Pancreas (tissue), 10 donors: Measurements from ENCODE around the gene ATP8A2. TPM values are rescaled to one million over a fixed set of nuclear protein-coding genes. Genes with fewer than 3 reads are reported as not detected.

Source experiments
- ATAC-seq, 4 donors: fragments of 200-7000 bp; cut with Tn5 transposase; one replicate each; pipeline versions ENCODE4 v1.8.0 to v1.9.1; 2020; ENCODE audit warnings: mild to moderate bottlenecking in 4 of 4, moderate library complexity in 4 of 4
- DNase-seq, 6 donors: peaks; one replicate each; pipeline ENCODE4 v3.0.0-alpha.2; 2020
- FAIRE-seq: peaks from 2 replicates; lab custom pipeline; 2012; peaks lifted over from hg19 to GRCh38; lab: Jason Lieb, UNC
- H3K27ac ChIP-seq, 4 donors: fragments of 200-600 bp; sonication (generic); 1 replicate in 3 of 4; 2 replicates in 1 of 4; pipeline versions ENCODE4 v1.5.0 to v1.8.0; 2020
- H3K27me3 ChIP-seq, 4 donors: fragments of 200-600 bp; one replicate each; pipeline ENCODE4 v1.8.0; 2021
- H3K36me3 ChIP-seq, 3 donors: fragments of 200-600 bp; sonication (generic) in 1 of 3; one replicate each; pipeline versions ENCODE4 v1.5.0 to v1.8.0; 2020 to 2021
- H3K4me1 ChIP-seq, 3 donors: fragments of 200-600 bp; one replicate each; pipeline ENCODE4 v1.8.0; 2021
- H3K4me3 ChIP-seq, 4 donors: fragments of 200-600 bp; sonication (generic) in 2 of 4; one replicate each; pipeline versions ENCODE4 v1.5.0 to v1.8.0; 2020 to 2021
- H3K9me3 ChIP-seq, 4 donors: fragments of 200-600 bp; one replicate each; pipeline ENCODE4 v1.8.0; 2021
- CTCF ChIP-seq, 4 donors: fragments of 200-600 bp; sonication (generic) in 3 of 4; IDR thresholded peaks; one replicate each; pipeline versions ENCODE4 v1.5.0 to v1.8.0; 2021; ENCODE audit warnings: antibody characterized with exemption in 4 of 4
- whole genome bisulfite sequencing, 2 donors: extraction: QIAGEN DNeasy Blood & Tissue Kit; methylation state at CpG; one replicate each; pipeline ENCODE4 v1.1.7; 2013; 5-methylcytosine and 5-hydroxymethylcytosine counted together
- intact Hi-C, 3 donors: fragments of 100-400 bp; cut with DNase I; formaldehyde crosslinking; loops; one replicate each; pipeline versions ENCODE4 v1.11.1 to v1.14.2; 2022
- polyA plus RNA-seq, 2 donors: library from polyadenylated mRNA; stranded (reverse); fragments of 200-250 nt; gene quantifications; one replicate each; pipeline ENCODE4 v1.2.3, GENCODE V29; 2013
- total RNA-seq, 6 donors: library from RNA; stranded (reverse); fragmentation: NEBNext Ultra II Directional in 4 of 6; extraction: Animal tissue kit (Norgen Biotek cat#: 25700) in 4 of 6; gene quantifications; one replicate each; pipeline versions ENCODE4 v1.2.1 to v1.2.4, GENCODE V29; 2021 to 2023
- donor health status: healthy with polysubstance abuse.
- donor health status: DM: no; HTN: no; CAD: no; lungs with moderate emphysema.
- donor health status: DM: no; HTN: no; CAD: no.
- donor health status: control.
- donor health status: control.
- donor health status: Bipolar disorder and iron deficiency.
- donor health status: DM: yes; HTN: yes; CAD: no.
- donor health status: DM: no; HTN: no; CAD: no.
- donor health status: DM: no; HTN: no; CAD: no.
- donor health status: DM: yes; HTN: yes; CAD: no.

The ATP8A2 gene
- total and polyA plus RNA-seq, 8 donors, result 0.04 to 0.28 (median 0.14) TPM

GRCh38 chr13:25607096-25607495 lies 235.3 kb downstream of the ATP8A2 start:
- no peaks in the 10 kb centered on the region for H3K36me3 ChIP-seq
- WGBS, 2 donors, result 60 to 71% methylated on average over 7 of the region's 7 CpGs
- no peak for FAIRE-seq
- no peaks in the 10 kb centered on the region for H3K27me3 ChIP-seq
- TF ChIP-seq CTCF (IDR thresholded peaks at IDR 0.05), result no peak
- ATAC-seq, result no peak
- DNase-seq, result no peak
- no peak overlapping the region for H3K4me3 ChIP-seq
- no peaks in the 10 kb centered on the region for H3K4me1 ChIP-seq
- no peaks in the 10 kb centered on the region for H3K9me3 ChIP-seq
- intact Hi-C loops, result no loop called here
- no peak overlapping the region for H3K27ac ChIP-seq

GRCh38 chr13:25608181-25608580 lies 236.4 kb downstream of the ATP8A2 start:
- Histone ChIP-seq H3K4me1 (no peaks in the 10 kb centered on the region), H3K4me3 (no peak overlapping the region), H3K27me3 (no peaks in the 10 kb centered on the region), H3K27ac (no peak overlapping the region), H3K9me3 (no peaks in the 10 kb centered on the region), H3K36me3 (no peaks in the 10 kb centered on the region)
- 51 to 59% methylated on average over 2 of the region's 2 CpGs for WGBS, 2 donors
- FAIRE-seq (no peak), ATAC-seq (no peak), DNase-seq (no peak)
- TF ChIP-seq CTCF (IDR thresholded peaks at IDR 0.05), result no peak
- intact Hi-C loops, result no loop called here

GRCh38 chr13:25616674-25617073 lies 244.9 kb downstream of the ATP8A2 start:
- 31 to 50% methylated on average over 1 of the region's 1 CpG for WGBS, 2 donors
- no peak overlapping the region for H3K4me3 ChIP-seq
- no peak for TF ChIP-seq CTCF (IDR thresholded peaks at IDR 0.05)
- H3K9me3 ChIP-seq, result no peaks in the 10 kb centered on the region
- ATAC-seq (no peak), DNase-seq (no peak), FAIRE-seq (no peak)
- no peaks in the 10 kb centered on the region for H3K27me3 ChIP-seq
- H3K4me1 ChIP-seq, result no peaks in the 10 kb centered on the region
- H3K36me3 ChIP-seq, result no peaks in the 10 kb centered on the region
- no peak overlapping the region for H3K27ac ChIP-seq
- intact Hi-C loops, result no loop called here

- Histone ChIP-seq H3K27me3 (no peaks in the 10 kb centered on the region), H3K36me3 (no peaks in the 10 kb centered on the region), H3K27ac (no peak overlapping the region), H3K4me1 (no peaks in the 10 kb centered on the region), H3K4me3 (no peak overlapping the region), H3K9me3 (no peaks in the 10 kb centered on the region)
- no peak for TF ChIP-seq CTCF (IDR thresholded peaks at IDR 0.05)
- intact Hi-C loops, result no loop called here
- no peak for ATAC-seq
- 52 to 72% methylated on average over 5 of the region's 5 CpGs for WGBS, 2 donors
- no peak for DNase-seq
- FAIRE-seq, result no peak
Observed at GRCh38 chr13:25619897-25620296, 248.1 kb downstream of the ATP8A2 start.

- no peaks in the 10 kb centered on the region for H3K4me1 ChIP-seq
- ATAC-seq, result no peak
- TF ChIP-seq CTCF (IDR thresholded peaks at IDR 0.05), result no peak
- no peaks in the 10 kb centered on the region for H3K27me3 ChIP-seq
- no peak overlapping the region for H3K4me3 ChIP-seq
- no peaks in the 10 kb centered on the region for H3K36me3 ChIP-seq
- intact Hi-C loops, result no loop called here
- no peak for DNase-seq
- H3K27ac ChIP-seq, result no peak overlapping the region
- no peak for FAIRE-seq
- 58 to 69% methylated on average over 2 of the region's 2 CpGs for WGBS, 2 donors
- H3K9me3 ChIP-seq, result no peaks in the 10 kb centered on the region
Observed at GRCh38 chr13:25625414-25625813, 253.6 kb downstream of the ATP8A2 start.
